ENCODE measurements around the gene PER2. TPM values are rescaled to one million over a fixed set of nuclear protein-coding genes. Genes with fewer than 3 reads are reported as not detected.

Gene PER2
- total RNA-seq, 1 donor from 2014 or later, result 14.0 TPM

GRCh38 chr2:238235331-238235732 lies 53.1 kb downstream of the PER2 start:
- Mint-ChIP-seq H3K4me1 (ENCODE audit: unreplicated experiment) (peaks cover 4% of the 10 kb centered on the region), H3K4me3 (peak overlapping the region; percentile 40), H3K36me3 (no peaks in the 10 kb centered on the region), H3K27me3 (peaks cover 56% of the 10 kb centered on the region), H3K27ac (no peak overlapping the region), H3K9me3 (no peaks in the 10 kb centered on the region)
- TF ChIP-seq CTCF (conservative IDR thresholded peaks at IDR 0.05), result no peak
- DNase-seq (ENCODE audit: extremely low spot score, unreplicated experiment), result no peak

GRCh38 chr2:238233625-238234024 lies 54.8 kb downstream of the PER2 start:
- Mint-ChIP-seq H3K4me1 (ENCODE audit: unreplicated experiment) (peaks cover 9% of the 10 kb centered on the region), H3K4me3 (peak overlapping the region; percentile 68), H3K27ac (no peak overlapping the region), H3K27me3 (peaks cover 63% of the 10 kb centered on the region), H3K36me3 (no peaks in the 10 kb centered on the region), H3K9me3 (no peaks in the 10 kb centered on the region)
- DNase-seq (ENCODE audit: extremely low spot score, unreplicated experiment), result no peak
- TF ChIP-seq CTCF (conservative IDR thresholded peaks at IDR 0.05), result no peak

GRCh38 chr2:238231809-238232208 lies 56.6 kb downstream of the PER2 start:
- no peak for DNase-seq (ENCODE audit: extremely low spot score, unreplicated experiment)
- peaks cover 51% of the 10 kb centered on the region for H3K27me3 Mint-ChIP-seq
- no peak for TF ChIP-seq CTCF (conservative IDR thresholded peaks at IDR 0.05)
- H3K36me3 Mint-ChIP-seq, result no peaks in the 10 kb centered on the region
- H3K9me3 Mint-ChIP-seq, result no peaks in the 10 kb centered on the region
- no peak overlapping the region for H3K27ac Mint-ChIP-seq
- peaks cover 14% of the 10 kb centered on the region for H3K4me1 Mint-ChIP-seq (ENCODE audit: unreplicated experiment)
- H3K4me3 Mint-ChIP-seq, result peak overlapping the region; percentile 88

- peaks cover 14% of the 10 kb centered on the region for H3K4me1 Mint-ChIP-seq (ENCODE audit: unreplicated experiment)
- H3K4me3 Mint-ChIP-seq, result peak overlapping the region; percentile 88
- no peak for DNase-seq (ENCODE audit: extremely low spot score, unreplicated experiment)
- H3K36me3 Mint-ChIP-seq, result no peaks in the 10 kb centered on the region
- H3K9me3 Mint-ChIP-seq, result no peaks in the 10 kb centered on the region
- H3K27me3 Mint-ChIP-seq, result peaks cover 49% of the 10 kb centered on the region
- TF ChIP-seq CTCF (conservative IDR thresholded peaks at IDR 0.05), result no peak
- no peak overlapping the region for H3K27ac Mint-ChIP-seq
Measured at GRCh38 chr2:238231251-238231793, 57.1 kb downstream of the PER2 start.

- no peak for TF ChIP-seq CTCF (conservative IDR thresholded peaks at IDR 0.05)
Measured at GRCh38 chr2:238230699-238231098, 57.7 kb downstream of the PER2 start.

GRCh38 chr2:238228700-238229099 lies 59.7 kb downstream of the PER2 start:
- H3K4me3 Mint-ChIP-seq, result peak overlapping the region; percentile 21
- DNase-seq (ENCODE audit: extremely low spot score, unreplicated experiment), result no peak
- H3K27ac Mint-ChIP-seq, result no peak overlapping the region
- H3K4me1 Mint-ChIP-seq (ENCODE audit: unreplicated experiment), result peaks cover 14% of the 10 kb centered on the region
- no peak for TF ChIP-seq CTCF (conservative IDR thresholded peaks at IDR 0.05)
- H3K27me3 Mint-ChIP-seq, result peaks cover 31% of the 10 kb centered on the region
- no peaks in the 10 kb centered on the region for H3K36me3 Mint-ChIP-seq
- H3K9me3 Mint-ChIP-seq, result no peaks in the 10 kb centered on the region

More at GRCh38 chr2:238230699-238231098, 57.7 kb downstream of the PER2 start:
- Mint-ChIP-seq H3K4me1 (ENCODE audit: unreplicated experiment) (peaks cover 14% of the 10 kb centered on the region), H3K27me3 (peaks cover 43% of the 10 kb centered on the region), H3K4me3 (peak overlapping the region; percentile 88), H3K9me3 (no peaks in the 10 kb centered on the region), H3K36me3 (no peaks in the 10 kb centered on the region), H3K27ac (no peak overlapping the region)
- DNase-seq (ENCODE audit: extremely low spot score, unreplicated experiment), result no peak
